Fibroblast of lung (primary cell): Measurements from ENCODE around the gene RAP1B. TPM values are rescaled to one million over a fixed set of nuclear protein-coding genes. Genes with fewer than 3 reads are reported as not detected.

Experiments used
- DNase-seq, 2 donors: peaks; one replicate each; pipeline versions ENCODE4 v3.0.0 to v3.0.0-alpha.2; 2010; ENCODE audit warnings: low read depth in 2 of 2
- H2AFZ ChIP-seq: 2 replicates; pipeline ENCODE4 v1.5.1; 2012; ENCODE audit warnings: low read length, control low read depth, inconsistent platforms
- H3K27ac ChIP-seq: 2 replicates; pipeline ENCODE4 v1.5.1; 2011; ENCODE audit warnings: low read length, control low read depth; ENCODE audit not compliant: insufficient read depth
- H3K27me3 ChIP-seq: 2 replicates; pipeline ENCODE4 v1.5.1; 2011; ENCODE audit warnings: mild to moderate bottlenecking, low read length; ENCODE audit not compliant: control insufficient read depth, insufficient read depth
- H3K36me3 ChIP-seq: 2 replicates; pipeline ENCODE4 v1.5.1; 2011; ENCODE audit warnings: low read length; ENCODE audit not compliant: control insufficient read depth, insufficient read depth
- H3K4me1 ChIP-seq: 2 replicates; pipeline ENCODE4 v1.5.1; 2011; ENCODE audit warnings: low read length; ENCODE audit not compliant: control insufficient read depth, insufficient read depth; ENCODE audit errors: extremely low read depth
- H3K4me2 ChIP-seq: 2 replicates; pipeline ENCODE4 v1.5.1; 2011; ENCODE audit warnings: low read length, control low read depth; ENCODE audit not compliant: insufficient read depth; ENCODE audit errors: extremely low read depth
- H3K4me3 ChIP-seq, 4 experiments: fragments of 200-600 bp in 1 of 4; sonication (generic) in 1 of 4; replicated peaks in 1 of 4; 2 replicates each; pipeline ENCODE4 v1.5.1; 2011 to 2016; ENCODE audit warnings: low read length in 4 of 4, low read depth in 3 of 4, mild to moderate bottlenecking in 3 of 4, control low read depth in 2 of 4, inconsistent platforms in 1 of 4, mixed read lengths in 1 of 4; ENCODE audit not compliant: insufficient read depth in 1 of 4; ENCODE audit errors: control extremely low read depth in 1 of 4
- H3K79me2 ChIP-seq: 2 replicates; pipeline ENCODE4 v1.5.1; 2012; ENCODE audit warnings: mild to moderate bottlenecking, low read length, inconsistent platforms; ENCODE audit not compliant: control insufficient read depth, insufficient read depth
- H3K9ac ChIP-seq: 2 replicates; pipeline ENCODE4 v1.5.1; 2011; ENCODE audit warnings: mild to moderate bottlenecking, low read length, control low read depth; ENCODE audit not compliant: insufficient read depth
- H3K9me3 ChIP-seq: 2 replicates; pipeline ENCODE4 v1.5.1; 2012; ENCODE audit warnings: low read depth, low read length; ENCODE audit not compliant: control insufficient read depth, insufficient read depth
- H4K20me1 ChIP-seq: 2 replicates; pipeline ENCODE4 v1.5.1; 2011; ENCODE audit warnings: low read length; ENCODE audit not compliant: control insufficient read depth, insufficient read depth; ENCODE audit errors: extremely low read depth
- CTCF ChIP-seq, 2 donors: IDR thresholded peaks in 1 of 2; conservative IDR thresholded peaks in 1 of 2; 1 replicate in 1 of 2; 2 replicates in 1 of 2; pipeline ENCODE4 v1.5.1; 2011 to 2012; ENCODE audit warnings: low read length in 2 of 2, control low read depth in 1 of 2, inconsistent platforms in 1 of 2, low read depth in 1 of 2, mild to moderate bottlenecking in 1 of 2
- EZH2 ChIP-seq: IDR thresholded peaks from 2 replicates; pipeline ENCODE4 v1.5.1; 2012; ENCODE audit warnings: low read length, control low read depth, mild to moderate bottlenecking; ENCODE audit errors: missing control alignments
- polyA plus RNA-seq, 2 donors: library from polyadenylated mRNA; depleted of rRNA in 1 of 2; stranded (reverse) in 1 of 2; unstranded in 1 of 2; fragments of >200 nt; gene quantifications; 2 replicates each; pipeline ENCODE4 v1.2.1, GENCODE V29; 2011 to 2012; ENCODE audit warnings: missing spikeins in 1 of 2
- total RNA-seq: library from RNA; depleted of rRNA; stranded (reverse); fragments of >200 nt; gene quantifications from 2 replicates; pipeline ENCODE4 v1.2.1, GENCODE V29; 2014

The RAP1B gene
- total and polyA plus RNA-seq, 2 donors (not counting 1 experiment from before 2014, with no cell fraction given): 194 to 383 TPM

DNA sequence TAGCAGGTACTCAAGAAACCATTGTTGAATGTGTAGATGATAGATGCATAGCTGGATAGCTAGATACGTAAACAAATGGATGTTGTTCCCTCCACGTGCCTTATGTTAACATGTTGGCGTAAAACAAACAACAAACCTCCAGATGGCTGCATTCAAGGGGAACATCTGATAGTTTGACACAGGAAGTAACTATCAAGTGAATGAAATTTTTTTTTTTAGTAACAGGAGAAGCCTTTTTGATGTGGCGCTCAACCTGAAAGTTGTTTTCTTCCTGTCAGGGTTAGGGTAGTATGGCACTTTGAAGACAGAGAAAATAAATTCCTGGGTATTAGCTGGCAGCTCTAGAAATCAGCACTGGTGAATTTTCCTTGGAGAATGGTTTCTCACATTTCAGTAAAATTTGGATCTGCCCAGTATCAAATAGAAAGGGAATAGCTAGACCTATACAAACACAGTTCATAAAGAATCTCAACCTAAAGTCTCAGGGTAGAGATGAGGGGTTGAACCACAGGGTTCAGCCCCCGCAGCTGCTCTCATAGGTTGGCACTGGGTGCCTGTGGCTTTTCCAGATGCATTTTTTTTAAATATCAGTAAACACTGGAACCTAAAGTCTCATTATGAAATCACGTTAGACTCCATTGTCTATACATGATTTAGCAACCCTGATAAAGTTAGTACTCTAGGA, 18.8 kb upstream of the RAP1B start:
- Histone ChIP-seq H3K9me3 (no peaks in the 10 kb centered on the region), H3K4me1 (no peaks in the 10 kb centered on the region), H4K20me1 (no peaks in the 10 kb centered on the region), H3K27ac (no peak overlapping the region), H3K27me3 (no peaks in the 10 kb centered on the region), H3K79me2 (no peaks in the 10 kb centered on the region), H2AFZ (no peak overlapping the region), H3K4me3 (no peak overlapping the region), H3K4me2 (no peak overlapping the region), H3K36me3 (no peaks in the 10 kb centered on the region), H3K9ac (no peak overlapping the region)
- DNase-seq: no peak
- TF ChIP-seq CTCF (conservative IDR thresholded peaks at IDR 0.05 in 1 of 2, IDR thresholded peaks at IDR 0.05 in 1 of 2; ENCODE audit: low read depth in 1 of 2, low read length in 2 of 2) (no peak), EZH2 (no peak)

DNA sequence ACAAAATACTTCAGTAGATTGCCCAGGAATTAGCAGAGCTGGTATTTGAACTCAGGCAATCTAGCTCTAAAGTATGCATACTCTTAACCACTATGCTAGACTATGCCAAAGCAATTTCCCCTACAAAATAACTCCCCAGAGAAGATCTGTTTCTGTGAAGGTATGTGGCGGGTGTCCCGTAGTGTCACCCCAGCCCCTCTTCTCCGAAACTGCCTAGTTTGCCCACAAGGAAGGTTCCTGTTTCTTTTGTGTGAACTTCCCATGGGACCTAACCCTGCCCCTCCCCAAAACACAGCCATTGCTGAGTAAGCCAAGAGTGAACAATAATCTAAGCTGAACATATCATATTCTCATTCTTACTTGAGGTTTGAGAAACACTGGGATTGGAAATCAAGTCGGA, 15.5 kb upstream of the RAP1B start:
- Histone ChIP-seq H3K9me3 (no peaks in the 10 kb centered on the region), H3K79me2 (no peaks in the 10 kb centered on the region), H3K27ac (no peak overlapping the region), H3K36me3 (no peaks in the 10 kb centered on the region), H2AFZ (no peak overlapping the region), H3K4me1 (no peaks in the 10 kb centered on the region), H3K27me3 (no peaks in the 10 kb centered on the region), H3K4me2 (no peak overlapping the region), H4K20me1 (no peaks in the 10 kb centered on the region), H3K9ac (no peak overlapping the region), H3K4me3 (no peak overlapping the region)
- DNase-seq: no peak
- TF ChIP-seq CTCF (conservative IDR thresholded peaks at IDR 0.05 in 1 of 2, IDR thresholded peaks at IDR 0.05 in 1 of 2; ENCODE audit: low read depth in 1 of 2, low read length in 2 of 2) (no peak), EZH2 (no peak)

GRCh38 chr12:68601767-68602166, 8.9 kb upstream of the RAP1B start:
- H3K4me1 ChIP-seq: no peaks in the 10 kb centered on the region
- no peak for TF ChIP-seq CTCF (conservative IDR thresholded peaks at IDR 0.05 in 1 of 2, IDR thresholded peaks at IDR 0.05 in 1 of 2; ENCODE audit: low read depth in 1 of 2, low read length in 2 of 2)
- no peak overlapping the region for H2AFZ ChIP-seq

More at GRCh38 chr12:68601767-68602166, 8.9 kb upstream of the RAP1B start:
- H3K79me2 ChIP-seq: no peaks in the 10 kb centered on the region
- DNase-seq: no peak
- no peak overlapping the region for H3K4me3 ChIP-seq
- no peaks in the 10 kb centered on the region for H3K36me3 ChIP-seq
- no peak overlapping the region for H3K27ac ChIP-seq
- no peaks in the 10 kb centered on the region for H3K27me3 ChIP-seq
- no peak overlapping the region for H3K9ac ChIP-seq
- H3K9me3 ChIP-seq: no peaks in the 10 kb centered on the region
- no peaks in the 10 kb centered on the region for H4K20me1 ChIP-seq
- H3K4me2 ChIP-seq: no peak overlapping the region
